ENCODE data around the gene SMCO2.

The SMCO2 gene

GRCh38 chr12:27500546-27500945 lies 54.0 kb downstream of the SMCO2 start:
- TF ChIP-seq CTCF (IDR thresholded peaks at IDR 0.05; ENCODE audit: low read depth, low read length), result no peak
- DNase-seq (ENCODE audit: low read depth in 2 of 2), result no peak
- no peak overlapping the region for H3K4me3 ChIP-seq (replicated peaks in 1 of 2; ENCODE audit: low read depth in 2 of 2, low read length in 2 of 2)

- TF ChIP-seq CTCF (IDR thresholded peaks at IDR 0.05; ENCODE audit: low read depth, low read length), result no peak
- no peak overlapping the region for H3K4me3 ChIP-seq (replicated peaks in 1 of 2; ENCODE audit: low read depth in 2 of 2, low read length in 2 of 2)
- no peak for DNase-seq (ENCODE audit: low read depth in 2 of 2)
Observed at GRCh38 chr12:27502021-27502435, 55.5 kb downstream of the SMCO2 start.

- no peak overlapping the region for H3K4me3 ChIP-seq (replicated peaks in 1 of 2; ENCODE audit: low read depth in 2 of 2, low read length in 2 of 2)
- DNase-seq (ENCODE audit: low read depth in 2 of 2), result peak in 1 of 2 donors; percentile 48
- TF ChIP-seq CTCF (IDR thresholded peaks at IDR 0.05; ENCODE audit: low read depth, low read length), result no peak
Observed at GRCh38 chr12:27504507-27504906, 58.0 kb downstream of the SMCO2 start.

GRCh38 chr12:27505109-27505508 lies 58.6 kb downstream of the SMCO2 start:
- H3K4me3 ChIP-seq (replicated peaks in 1 of 2; ENCODE audit: low read depth in 2 of 2, low read length in 2 of 2), result no peak overlapping the region
- TF ChIP-seq CTCF (IDR thresholded peaks at IDR 0.05; ENCODE audit: low read depth, low read length), result no peak

GRCh38 chr12:27505761-27506160 lies 59.2 kb downstream of the SMCO2 start:
- TF ChIP-seq CTCF (IDR thresholded peaks at IDR 0.05; ENCODE audit: low read depth, low read length), result no peak
- H3K4me3 ChIP-seq (replicated peaks in 1 of 2; ENCODE audit: low read depth in 2 of 2, low read length in 2 of 2), result no peak overlapping the region
- peak; percentile 38 to 41 for DNase-seq (ENCODE audit: low read depth in 2 of 2)

More at GRCh38 chr12:27505109-27505508, 58.6 kb downstream of the SMCO2 start:
- peak; percentile 62 to 80 for DNase-seq (ENCODE audit: low read depth in 2 of 2)

GRCh38 chr12:27506645-27507189 lies 60.2 kb downstream of the SMCO2 start:
- no peak for TF ChIP-seq CTCF (IDR thresholded peaks at IDR 0.05; ENCODE audit: low read depth, low read length)
- H3K4me3 ChIP-seq (replicated peaks in 1 of 2; ENCODE audit: low read depth in 2 of 2, low read length in 2 of 2), result no peak overlapping the region
- no peak for DNase-seq (ENCODE audit: low read depth in 2 of 2)

Data from cardiac fibroblast (primary cell).